Lower lobe of right lung (tissue), 2 donors: ENCODE data around the gene NUP62CL. TPM values are rescaled to one million over a fixed set of nuclear protein-coding genes. Genes with fewer than 3 reads are reported as not detected.

ENCODE experiments used
- ATAC-seq, 2 donors: fragments of 200-7000 bp; cut with Tn5 transposase; one replicate each; pipeline ENCODE4 v1.9.1; 2020 to 2022; ENCODE audit warnings: mild to moderate bottlenecking in 2 of 2, moderate library complexity in 2 of 2
- DNase-seq: peaks from one replicate; pipeline ENCODE4 v3.0.0-alpha.2; 2020
- H3K27ac ChIP-seq: fragments of 200-600 bp; one replicate; pipeline ENCODE4 v1.8.0; 2022
- H3K27me3 ChIP-seq: fragments of 200-600 bp; one replicate; pipeline ENCODE4 v1.8.0; 2022; ENCODE audit warnings: low read depth
- H3K36me3 ChIP-seq: fragments of 200-600 bp; one replicate; pipeline ENCODE4 v1.8.0; 2022; ENCODE audit warnings: mild to moderate bottlenecking
- H3K4me1 ChIP-seq: fragments of 200-600 bp; one replicate; pipeline ENCODE4 v1.8.0; 2022
- H3K4me3 ChIP-seq: fragments of 200-600 bp; one replicate; pipeline ENCODE4 v1.8.0; 2022; ENCODE audit warnings: mild to moderate bottlenecking
- H3K9me3 ChIP-seq: fragments of 200-600 bp; one replicate; pipeline ENCODE4 v1.8.0; 2022
- intact Hi-C: fragments of 100-400 bp; cut with DNase I; formaldehyde crosslinking; loops from one replicate; pipeline ENCODE4 v1.11.0; 2022
- total RNA-seq: library from RNA; stranded (reverse); fragmentation: NEBNext Ultra II Directional; extraction: Animal tissue kit (Norgen Biotek cat#: 25700); gene quantifications from one replicate; pipeline ENCODE4 v1.2.1, GENCODE V29; 2021
- TF ChIP-seq, protein P1 (sequence below): fragments of 200-600 bp; IDR thresholded peaks from one replicate; pipeline ENCODE4 v1.8.0; 2022; ENCODE audit warnings: antibody characterized with exemption, mild to moderate bottlenecking
- donor health status: DM: no; HTN: yes; CAD: no; lungs with severe emphysema.

Gene NUP62CL
- total RNA-seq, 1 donor from 2014 or later = 1.4 TPM

DNA sequence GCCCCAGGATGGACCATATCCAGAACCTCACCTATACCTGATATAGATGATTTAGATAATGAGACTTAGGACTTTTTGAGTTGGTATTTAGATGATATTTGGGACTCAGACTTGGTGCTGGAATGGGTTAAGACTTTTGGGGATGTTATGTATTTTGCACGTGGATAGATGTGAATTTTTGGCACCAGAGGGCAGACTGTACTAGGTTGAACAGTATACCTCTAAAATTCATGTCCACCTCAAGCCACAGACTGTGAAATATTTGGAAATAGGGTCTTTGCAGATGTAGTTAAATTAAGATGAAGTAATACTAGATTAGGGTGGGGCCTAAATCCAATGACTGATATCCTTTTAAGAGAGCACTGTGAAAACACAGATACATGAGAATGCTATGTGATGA, 103.3 kb downstream of the NUP62CL start:
- Histone ChIP-seq H3K4me3 (no peak overlapping the region), H3K27ac (no peak overlapping the region), H3K27me3 (no peaks in the 10 kb centered on the region), H3K36me3 (peaks cover 11% of the 10 kb centered on the region), H3K9me3 (no peaks in the 10 kb centered on the region), H3K4me1 (no peaks in the 10 kb centered on the region)
- DNase-seq = no peak
- intact Hi-C loops = no loop called here
- TF ChIP-seq, protein P1, sequence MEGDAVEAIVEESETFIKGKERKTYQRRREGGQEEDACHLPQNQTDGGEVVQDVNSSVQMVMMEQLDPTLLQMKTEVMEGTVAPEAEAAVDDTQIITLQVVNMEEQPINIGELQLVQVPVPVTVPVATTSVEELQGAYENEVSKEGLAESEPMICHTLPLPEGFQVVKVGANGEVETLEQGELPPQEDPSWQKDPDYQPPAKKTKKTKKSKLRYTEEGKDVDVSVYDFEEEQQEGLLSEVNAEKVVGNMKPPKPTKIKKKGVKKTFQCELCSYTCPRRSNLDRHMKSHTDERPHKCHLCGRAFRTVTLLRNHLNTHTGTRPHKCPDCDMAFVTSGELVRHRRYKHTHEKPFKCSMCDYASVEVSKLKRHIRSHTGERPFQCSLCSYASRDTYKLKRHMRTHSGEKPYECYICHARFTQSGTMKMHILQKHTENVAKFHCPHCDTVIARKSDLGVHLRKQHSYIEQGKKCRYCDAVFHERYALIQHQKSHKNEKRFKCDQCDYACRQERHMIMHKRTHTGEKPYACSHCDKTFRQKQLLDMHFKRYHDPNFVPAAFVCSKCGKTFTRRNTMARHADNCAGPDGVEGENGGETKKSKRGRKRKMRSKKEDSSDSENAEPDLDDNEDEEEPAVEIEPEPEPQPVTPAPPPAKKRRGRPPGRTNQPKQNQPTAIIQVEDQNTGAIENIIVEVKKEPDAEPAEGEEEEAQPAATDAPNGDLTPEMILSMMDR = no peak
- ATAC-seq = no peak

DNA sequence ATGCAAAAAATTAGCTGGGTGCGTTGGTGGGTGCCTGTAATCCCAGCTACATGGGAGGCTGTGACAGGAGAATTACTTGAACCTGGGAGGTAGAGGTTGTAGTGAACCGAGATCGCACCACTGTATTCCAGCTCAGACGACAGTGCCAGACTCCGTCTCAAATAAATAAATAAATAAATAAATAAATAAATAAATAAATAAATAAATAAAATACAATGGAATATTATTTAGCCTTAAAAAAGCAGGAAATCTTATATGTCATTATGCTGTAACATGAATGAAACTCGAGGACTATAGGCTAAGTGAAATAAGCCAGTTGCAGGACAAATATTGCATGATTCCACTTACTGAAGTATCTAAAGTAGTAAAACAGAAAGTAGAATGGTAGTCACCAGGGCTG, 130.1 kb downstream of the NUP62CL start:
- ATAC-seq = no peak
- DNase-seq = no peak
- H3K36me3 ChIP-seq = no peaks in the 10 kb centered on the region
- H3K4me3 ChIP-seq = no peak overlapping the region
- H3K27me3 ChIP-seq = no peaks in the 10 kb centered on the region
- intact Hi-C loops = no loop called here
- H3K27ac ChIP-seq = no peak overlapping the region
- H3K4me1 ChIP-seq = no peaks in the 10 kb centered on the region
- TF ChIP-seq, protein P1 = no peak
- H3K9me3 ChIP-seq = no peaks in the 10 kb centered on the region

Other genes with a start within 250 kb of the NUP62CL start
- 10.8 TPM for gene MORC4, start 206.2 kb downstream of the NUP62CL start, total RNA-seq
- 20.4 TPM for gene RBM41, start 87.6 kb downstream of the NUP62CL start, total RNA-seq
- gene DNAAF6, start 178 bp upstream of the NUP62CL start, total RNA-seq = 2.0 TPM
- gene FRMPD3, start 243.2 kb upstream of the NUP62CL start, total RNA-seq = 0.24 TPM